Measurements from ENCODE around the gene AK5. TPM values are rescaled to one million over a fixed set of nuclear protein-coding genes. Genes with fewer than 3 reads are reported as not detected.

The AK5 gene
- total and polyA plus RNA-seq, 2 of the 13 experiments (the other 11 are each of a cell fraction or from before 2014, with no cell fraction given) = not detected

DNA sequence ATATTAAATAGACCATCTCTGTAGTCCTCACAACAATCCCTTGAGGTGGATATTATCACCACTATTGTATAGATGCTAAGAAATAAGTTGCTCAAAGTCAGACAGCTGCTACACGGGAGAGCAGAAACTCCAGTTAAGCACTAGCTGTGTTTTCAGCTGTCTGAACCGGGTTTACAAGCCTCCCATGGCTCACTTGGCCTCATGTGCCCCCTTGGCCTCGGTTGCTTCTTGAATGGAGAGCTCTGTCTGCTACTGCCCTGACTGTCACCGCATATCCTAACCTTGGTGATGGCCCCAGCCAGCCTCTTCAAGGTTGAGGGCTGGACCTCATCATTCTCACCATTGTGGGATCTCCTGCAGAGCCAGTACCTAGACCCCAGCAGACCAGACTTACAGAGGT, 123.4 kb downstream of the AK5 start (continued):
- TF ChIP-seq ZNF10 (CRISPR knock-in tag; IDR thresholded peaks at IDR 0.05; ENCODE audit: borderline replicate concordance, low read depth) = no peak

DNA sequence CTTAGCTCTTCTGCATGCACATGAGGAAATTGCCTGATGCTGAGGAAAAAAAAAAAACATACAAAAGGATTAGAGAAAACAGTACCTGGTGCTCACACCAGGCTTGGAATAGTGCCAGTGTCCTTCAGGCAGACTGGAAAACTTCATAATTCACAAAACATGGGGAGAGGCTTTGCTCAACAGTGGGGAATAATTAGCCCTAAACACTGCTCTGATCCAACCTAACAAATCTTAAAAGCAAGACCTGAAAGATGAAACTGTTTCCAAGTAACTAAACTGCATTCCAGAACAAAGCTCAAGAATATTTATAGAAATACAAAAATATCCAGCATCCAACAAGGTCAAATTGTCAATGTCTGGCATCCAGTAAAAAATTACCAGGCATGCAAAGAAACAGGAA, 124.8 kb downstream of the AK5 start:
- in situ Hi-C loops (cut with HindIII; ENCODE audit: extremely low pct_ligation_motif_present, low pct_unique_long_range_greater_than_20kb) = no loop called here
- H3K4me3 ChIP-seq (replicated peaks in 1 of 3; ENCODE audit: insufficient read depth in 1 of 3, low read depth in 2 of 3, low read length in 3 of 3) = no peak overlapping the region
- no peaks in the 10 kb centered on the region for H3K36me3 ChIP-seq (replicated peaks in 1 of 2; ENCODE audit: control insufficient read depth in 1 of 2, insufficient read depth in 2 of 2, low read length in 2 of 2)
- no peaks in the 10 kb centered on the region for H3K9me3 ChIP-seq (ENCODE audit: low read length)
- no peak overlapping the region for H3K4me2 ChIP-seq (ENCODE audit: low read depth, low read length)
- ChIA-PET CTCF (ENCODE audit: low intra/inter-chr PET ratio, low total read pairs) (no interaction called here), POLR2A (no interaction called here)
- ATAC-seq = no peak
- no peak for FAIRE-seq
- no peak for DNase-seq (ENCODE audit: low spot score)
- H3K9ac ChIP-seq (ENCODE audit: insufficient read depth, low read depth, low read length) = no peak overlapping the region
- no peaks in the 10 kb centered on the region for H3K27me3 ChIP-seq (ENCODE audit: control insufficient read depth in 1 of 2, insufficient read depth in 2 of 2, low read length in 2 of 2)
- H4K20me1 ChIP-seq (ENCODE audit: insufficient read depth, low read length) = no peaks in the 10 kb centered on the region
- H3K79me2 ChIP-seq (ENCODE audit: insufficient read depth, low read length) = no peaks in the 10 kb centered on the region
- no peak overlapping the region for H2AFZ ChIP-seq (ENCODE audit: low read length)
- no TSS peak for BruUV-seq (replicated peaks)
- no peak overlapping the region for H3K27ac ChIP-seq (ENCODE audit: extremely low read length, insufficient read depth, low read length)
- H3K4me1 ChIP-seq (ENCODE audit: insufficient read depth, low read length) = no peaks in the 10 kb centered on the region
- intact Hi-C loops (cut with micrococcal nuclease; ENCODE audit: unreplicated experiment) = no loop called here
- TF ChIP-seq SCMH1 (CRISPR knock-in tag; IDR thresholded peaks at IDR 0.05; ENCODE audit: borderline replicate concordance) (no peak), ADNP (CRISPR knock-in tag; IDR thresholded peaks at IDR 0.05) (no peak), ZNF251 (CRISPR knock-in tag; IDR thresholded peaks at IDR 0.05) (no peak), CENPX (CRISPR knock-in tag; IDR thresholded peaks at IDR 0.05) (no peak)

DNA sequence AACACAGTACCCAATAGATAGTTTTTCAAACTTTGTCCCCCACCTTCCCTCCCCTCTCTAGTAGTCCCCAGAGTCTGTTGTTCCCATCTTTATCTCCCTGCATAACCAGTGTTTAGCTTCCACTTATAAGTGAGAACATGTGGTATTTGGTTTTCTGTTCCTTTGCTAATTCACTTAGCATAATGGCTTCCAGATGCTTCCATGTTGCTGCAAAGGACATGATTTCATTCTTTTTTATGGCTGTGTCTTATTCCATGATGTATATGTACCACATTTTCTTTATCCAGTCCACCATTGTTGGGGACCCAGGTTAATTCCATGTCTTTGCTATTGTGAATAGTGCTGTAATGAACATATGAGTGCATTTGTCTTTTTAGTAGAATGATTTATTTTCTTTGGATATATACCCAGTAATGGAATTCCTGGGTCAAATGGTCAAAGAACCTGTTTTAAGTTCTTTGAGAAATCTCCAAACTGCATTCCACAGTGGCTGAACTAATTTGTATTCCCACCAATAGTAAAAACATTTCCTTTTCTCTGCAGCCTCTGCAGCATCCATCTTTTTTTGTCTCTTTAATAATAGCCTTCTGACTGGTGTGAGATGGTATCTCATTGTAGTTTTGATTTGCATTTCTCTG, 126.0 kb downstream of the AK5 start:
- intact Hi-C loops (cut with micrococcal nuclease; ENCODE audit: unreplicated experiment) (no loop called here), in situ Hi-C loops (cut with HindIII; ENCODE audit: extremely low pct_ligation_motif_present, low pct_unique_long_range_greater_than_20kb) (no loop called here)
- no peak overlapping the region for H3K4me2 ChIP-seq (ENCODE audit: low read depth, low read length)
- H3K4me1 ChIP-seq (ENCODE audit: insufficient read depth, low read length) = no peaks in the 10 kb centered on the region
- no peak for DNase-seq (ENCODE audit: low spot score)
- no peaks in the 10 kb centered on the region for H3K9me3 ChIP-seq (ENCODE audit: low read length)
- H3K27me3 ChIP-seq (ENCODE audit: control insufficient read depth in 1 of 2, insufficient read depth in 2 of 2, low read length in 2 of 2) = 0 out of 5 replicates have a peak, but pooled peaks cover 0 to 2% of the 10 kb centered on the region in 2 experiments
- no peak for ATAC-seq
- H3K36me3 ChIP-seq (replicated peaks in 1 of 2; ENCODE audit: control insufficient read depth in 1 of 2, insufficient read depth in 2 of 2, low read length in 2 of 2) = no peaks in the 10 kb centered on the region
- H3K9ac ChIP-seq (ENCODE audit: insufficient read depth, low read depth, low read length) = no peak overlapping the region
- no peak overlapping the region for H2AFZ ChIP-seq (ENCODE audit: low read length)
- H4K20me1 ChIP-seq (ENCODE audit: insufficient read depth, low read length) = no peaks in the 10 kb centered on the region
- CTCF ChIA-PET (ENCODE audit: low intra/inter-chr PET ratio, low total read pairs) = no interaction called here
- no peak overlapping the region for H3K27ac ChIP-seq (ENCODE audit: extremely low read length, insufficient read depth, low read length)
- no peak overlapping the region for H3K4me3 ChIP-seq (replicated peaks in 1 of 3; ENCODE audit: insufficient read depth in 1 of 3, low read depth in 2 of 3, low read length in 3 of 3)
- TF ChIP-seq RAD51 (IDR thresholded peaks at IDR 0.05; ENCODE audit: borderline replicate concordance) (no peak), ISX (CRISPR knock-in tag; conservative IDR thresholded peaks at IDR 0.05) (no peak), BORCS8-MEF2B (CRISPR knock-in tag; IDR thresholded peaks at IDR 0.05) (no peak), ZNF24 (IDR thresholded peaks at IDR 0.05) (no peak), ZNF20 (CRISPR knock-in tag; IDR thresholded peaks at IDR 0.05) (no peak), ZNF205 (CRISPR knock-in tag; IDR thresholded peaks at IDR 0.05) (no peak), ZNF766 (CRISPR knock-in tag; IDR thresholded peaks at IDR 0.05; ENCODE audit: borderline replicate concordance) (no peak), CREB1 (IDR thresholded peaks at IDR 0.05) (no peak), CREB1 (CRISPR knock-in tag; IDR thresholded peaks at IDR 0.05) (no peak), TBX3 (IDR thresholded peaks at IDR 0.05; ENCODE audit: borderline replicate concordance) (no peak)
- TF ChIP-seq, protein P1, sequence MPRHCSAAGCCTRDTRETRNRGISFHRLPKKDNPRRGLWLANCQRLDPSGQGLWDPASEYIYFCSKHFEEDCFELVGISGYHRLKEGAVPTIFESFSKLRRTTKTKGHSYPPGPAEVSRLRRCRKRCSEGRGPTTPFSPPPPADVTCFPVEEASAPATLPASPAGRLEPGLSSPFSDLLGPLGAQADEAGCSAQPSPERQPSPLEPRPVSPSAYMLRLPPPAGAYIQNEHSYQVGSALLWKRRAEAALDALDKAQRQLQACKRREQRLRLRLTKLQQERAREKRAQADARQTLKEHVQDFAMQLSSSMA (CRISPR knock-in tag; IDR thresholded peaks at IDR 0.05) = no peak
- no peaks in the 10 kb centered on the region for H3K79me2 ChIP-seq (ENCODE audit: insufficient read depth, low read length)
- no TSS peak for BruUV-seq (replicated peaks)
- POLR2A ChIA-PET = no interaction called here
- no peak for FAIRE-seq
